GM19438 (cell line): ENCODE measurements around the gene GRAMD2B.
"Not testable (repeated sequence)": the region's sequence is repeated elsewhere in the genome, so short reads cannot be mapped to it uniquely, and the experiment has no call there.

Experiments
- ATAC-seq: cut with Tn5 transposase; IDR thresholded peaks from one replicate; pipeline ENCODE4 v1.9.1; 2021; ENCODE audit warnings: low read depth; ENCODE audit not compliant: unreplicated experiment

The GRAMD2B gene

DNA sequence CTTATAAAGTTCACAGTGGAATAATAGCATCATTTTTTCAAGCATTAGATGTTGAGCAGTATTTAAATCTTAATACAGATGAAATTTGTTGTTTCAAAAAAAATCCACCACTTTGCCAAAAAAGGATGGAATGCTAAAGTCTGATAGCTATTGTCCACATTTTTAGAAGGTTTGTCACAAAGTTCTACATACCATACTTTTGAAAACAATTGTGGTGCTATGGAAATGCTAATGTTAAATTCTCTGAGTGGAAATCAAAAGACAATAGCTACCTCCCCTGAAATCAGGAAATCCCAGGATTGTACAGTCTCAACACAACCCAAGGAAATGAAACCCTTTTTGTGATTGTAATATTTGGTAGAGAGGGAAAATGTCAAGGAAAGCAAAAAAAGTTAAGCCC, 19.3 kb upstream of the GRAMD2B start:
- ATAC-seq = no peak

GRCh38 chr5:126410623-126411022, 12.6 kb upstream of the GRAMD2B start:
- ATAC-seq = no peak

GRCh38 chr5:126413856-126414255, 9.4 kb upstream of the GRAMD2B start:
- no peak for ATAC-seq

GRCh38 chr5:126414874-126415502, 8.2 kb upstream of the GRAMD2B start:
- no peak for ATAC-seq

- ATAC-seq = no peak
Measured at GRCh38 chr5:126415789-126416188, 7.4 kb upstream of the GRAMD2B start.

GRCh38 chr5:126416266-126416925, 6.8 kb upstream of the GRAMD2B start:
- ATAC-seq = no peak

- ATAC-seq = no peak
Measured at GRCh38 chr5:126417178-126417577, 6.0 kb upstream of the GRAMD2B start.

DNA sequence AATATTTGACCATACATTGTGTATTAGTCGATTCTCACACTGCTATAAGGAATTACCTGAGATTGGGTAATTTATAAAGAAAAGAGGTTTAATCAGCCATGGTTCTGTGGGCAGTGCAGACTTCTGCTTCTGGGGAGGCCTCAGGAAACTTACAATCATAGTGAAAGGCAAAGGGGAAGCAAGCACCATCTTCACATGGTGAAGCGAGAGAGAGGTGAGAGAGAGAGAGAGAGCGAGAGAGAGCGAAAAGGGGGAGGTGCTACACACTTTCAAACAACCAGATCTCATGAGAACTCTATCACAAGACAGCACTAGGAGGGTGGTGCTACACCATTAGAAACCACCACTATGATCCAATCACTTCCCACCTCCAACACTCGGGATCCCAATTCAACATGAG, 4.1 kb upstream of the GRAMD2B start:
- no peak for ATAC-seq

GRCh38 chr5:126428421-126428820, 5.2 kb downstream of the GRAMD2B start:
- ATAC-seq = no peak

DNA sequence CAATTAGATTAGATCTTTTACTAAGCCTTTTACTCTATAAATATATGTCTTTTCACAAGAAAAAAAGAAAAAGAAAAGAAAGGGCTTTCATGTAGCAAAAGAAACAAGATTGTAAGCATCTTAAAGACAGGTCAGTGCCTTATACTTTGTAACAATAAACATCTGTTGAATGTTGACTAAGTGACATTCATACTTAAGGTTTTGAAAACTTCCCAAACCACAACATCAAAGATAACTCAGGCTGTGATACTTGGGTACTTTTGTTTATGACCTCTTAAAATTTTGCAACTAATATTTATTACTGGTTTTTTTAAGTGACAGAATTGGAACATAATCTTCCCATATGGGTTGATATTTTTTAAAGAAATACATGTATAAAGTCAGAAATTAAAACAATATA, 7.4 kb downstream of the GRAMD2B start:
- ATAC-seq = no peak

DNA sequence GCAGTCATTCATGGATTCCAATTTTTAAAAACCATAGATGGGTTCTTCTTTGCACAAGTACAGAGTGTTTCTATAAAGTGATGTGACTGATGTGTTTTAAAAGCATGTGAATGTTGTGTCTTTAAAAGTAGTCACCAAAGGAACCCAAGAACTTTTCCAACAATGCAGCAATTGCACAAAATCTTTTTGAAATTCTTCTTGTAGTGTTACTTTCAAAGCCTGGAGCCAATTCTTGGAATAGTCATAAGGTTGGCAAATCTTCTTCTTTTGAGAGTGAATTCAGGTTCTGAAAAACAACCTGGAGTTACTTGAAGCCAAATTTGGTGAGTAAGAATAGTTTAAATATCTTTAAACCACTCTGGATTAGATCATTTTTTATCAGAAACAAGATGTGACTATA, 10.5 kb downstream of the GRAMD2B start:
- no peak for ATAC-seq

GRCh38 chr5:126435261-126435660, 12.1 kb downstream of the GRAMD2B start:
- ATAC-seq = no peak

- no peak for ATAC-seq
Measured at GRCh38 chr5:126435714-126436113, 12.5 kb downstream of the GRAMD2B start.

GRCh38 chr5:126437721-126438120, 14.5 kb downstream of the GRAMD2B start:
- no peak for ATAC-seq

GRCh38 chr5:126438267-126438666, 15.1 kb downstream of the GRAMD2B start:
- ATAC-seq = peak; percentile 48

DNA sequence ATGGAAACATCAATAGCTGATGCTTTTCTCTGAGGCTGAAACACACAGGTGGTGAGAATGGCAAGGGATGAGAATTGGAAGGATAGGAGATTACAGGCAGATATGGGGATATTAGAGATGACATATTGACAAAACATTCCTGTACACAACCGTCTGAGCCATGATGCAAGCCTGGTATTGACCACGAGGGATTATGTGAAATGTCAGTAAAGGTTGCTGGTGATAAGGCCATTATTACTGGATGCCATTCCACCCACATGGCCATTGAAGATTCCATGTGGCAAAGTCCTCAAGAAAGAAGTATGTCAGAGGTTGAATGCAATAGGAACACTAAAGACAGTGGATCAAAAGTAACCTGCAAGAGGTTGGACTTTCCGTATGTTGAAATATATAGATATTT, 15.7 kb downstream of the GRAMD2B start:
- no peak for ATAC-seq

- not testable (repeated sequence) for ATAC-seq
Measured at GRCh38 chr5:126439724-126440123, 16.5 kb downstream of the GRAMD2B start.

- no peak for ATAC-seq
Measured at GRCh38 chr5:126441230-126441629, 18.0 kb downstream of the GRAMD2B start.

GRCh38 chr5:126443374-126443851, 20.2 kb downstream of the GRAMD2B start:
- peak; percentile 92 for ATAC-seq

GRCh38 chr5:126444137-126444536, 20.9 kb downstream of the GRAMD2B start:
- no peak for ATAC-seq

- no peak for ATAC-seq
Measured at GRCh38 chr5:126445502-126446174, 22.4 kb downstream of the GRAMD2B start.
